GM21390 (cell line): ENCODE results near the gene FH.

Source experiments
- ATAC-seq: cut with Tn5 transposase; IDR thresholded peaks from one replicate; pipeline ENCODE4 v1.9.1; 2021; ENCODE audit not compliant: unreplicated experiment

Gene FH

DNA sequence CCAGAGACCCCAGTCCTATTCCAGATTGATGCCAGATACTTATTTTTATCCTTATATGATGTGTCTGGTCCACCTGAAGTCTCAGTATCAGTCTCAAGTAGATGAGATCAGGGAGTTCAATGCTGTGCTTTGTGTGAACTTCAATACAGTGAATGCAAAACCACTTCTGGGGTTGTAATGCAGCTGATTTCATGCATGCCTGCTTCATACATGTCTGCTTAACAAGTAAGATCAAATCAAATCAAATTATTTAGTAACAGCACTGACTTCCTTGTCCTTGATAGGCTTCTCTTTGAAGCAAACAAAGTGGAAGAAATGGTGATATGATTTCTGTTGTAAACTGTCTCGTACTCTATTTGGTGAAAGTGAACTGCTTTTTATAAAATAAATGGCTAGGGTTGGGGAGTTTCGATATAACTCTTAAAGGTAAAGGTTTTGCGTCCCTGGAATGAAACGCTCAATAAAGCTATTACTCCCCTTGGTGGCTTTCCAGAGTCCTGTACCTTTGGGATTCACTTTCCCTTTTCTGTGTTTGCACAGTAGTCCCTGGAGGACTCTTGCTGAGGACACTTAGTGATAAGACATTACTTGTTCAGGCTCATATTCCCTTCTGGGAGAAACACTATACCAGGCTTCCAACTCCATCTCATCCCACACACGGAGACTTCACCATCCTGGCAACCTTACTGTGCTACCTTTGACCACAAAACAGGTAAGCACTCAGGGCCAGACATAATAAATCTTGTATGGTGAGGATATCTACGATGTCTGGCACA, 59.3 kb downstream of the FH start:
- no peak for ATAC-seq

DNA sequence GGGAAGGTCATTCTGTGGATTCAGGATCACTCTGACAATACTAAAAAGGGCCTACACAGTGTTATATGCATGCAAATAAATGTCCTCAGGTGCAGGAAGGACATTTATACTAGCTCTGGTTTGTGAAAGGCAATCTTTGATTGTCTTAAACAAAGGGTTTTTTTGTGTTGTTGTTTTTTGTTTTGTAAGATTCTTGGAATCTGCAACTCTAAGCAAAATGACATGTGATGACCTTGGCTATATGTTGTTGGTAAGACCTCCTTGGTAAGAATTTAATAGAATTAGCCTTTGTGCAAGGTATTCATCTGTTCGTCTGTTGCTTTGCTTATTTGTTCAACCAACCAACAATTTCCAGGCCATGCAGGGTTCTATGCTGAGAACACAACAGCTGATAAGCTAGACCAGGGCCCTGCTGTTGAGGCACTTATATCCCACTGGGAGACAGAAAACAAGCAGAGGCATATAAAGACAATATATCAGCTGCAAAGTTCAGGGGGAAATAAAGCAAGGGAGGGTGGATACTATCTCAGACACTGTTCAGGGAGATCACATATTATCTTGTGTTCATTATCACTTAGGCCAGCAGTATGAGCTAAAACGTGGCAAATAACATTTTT, 60.3 kb downstream of the FH start:
- no peak for ATAC-seq

DNA sequence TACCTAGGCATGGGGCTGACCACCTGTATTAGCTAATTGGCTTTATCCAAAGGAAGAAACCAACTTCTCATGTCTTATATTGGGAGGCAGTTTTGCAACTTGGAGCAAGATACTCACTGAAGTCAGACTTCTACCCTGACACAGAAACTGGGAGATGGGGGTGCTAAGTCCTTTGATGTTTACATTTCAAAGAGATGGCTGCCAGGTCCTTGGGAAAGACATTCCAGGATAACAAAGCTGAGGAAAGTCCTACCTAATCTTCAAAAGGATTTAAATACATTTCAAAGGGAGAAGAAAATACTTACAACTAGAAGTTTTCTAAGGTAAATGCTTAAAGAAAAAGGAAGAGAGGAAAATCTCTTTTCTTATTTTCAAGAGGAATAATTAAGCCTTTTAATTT, 62.1 kb downstream of the FH start:
- ATAC-seq: no peak

DNA sequence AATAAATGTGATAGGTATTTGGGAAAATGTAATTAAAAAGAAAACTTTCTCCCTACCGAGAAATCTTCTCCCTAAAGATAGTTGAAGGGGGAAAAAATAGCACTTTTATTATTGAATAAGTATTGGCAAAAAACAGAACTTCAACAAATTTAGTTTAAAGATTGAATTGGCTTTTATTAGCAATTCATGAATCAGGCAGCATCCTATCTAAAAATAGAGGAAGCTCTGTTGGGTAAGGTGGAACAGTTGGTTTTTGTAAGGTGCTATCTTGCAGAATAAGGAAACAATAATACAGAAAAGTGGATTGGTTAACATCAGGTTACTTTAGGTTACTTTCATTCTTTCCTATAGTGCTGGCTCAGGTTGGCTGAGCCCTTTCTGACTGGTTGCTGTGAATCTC, 62.8 kb downstream of the FH start:
- no peak for ATAC-seq

DNA sequence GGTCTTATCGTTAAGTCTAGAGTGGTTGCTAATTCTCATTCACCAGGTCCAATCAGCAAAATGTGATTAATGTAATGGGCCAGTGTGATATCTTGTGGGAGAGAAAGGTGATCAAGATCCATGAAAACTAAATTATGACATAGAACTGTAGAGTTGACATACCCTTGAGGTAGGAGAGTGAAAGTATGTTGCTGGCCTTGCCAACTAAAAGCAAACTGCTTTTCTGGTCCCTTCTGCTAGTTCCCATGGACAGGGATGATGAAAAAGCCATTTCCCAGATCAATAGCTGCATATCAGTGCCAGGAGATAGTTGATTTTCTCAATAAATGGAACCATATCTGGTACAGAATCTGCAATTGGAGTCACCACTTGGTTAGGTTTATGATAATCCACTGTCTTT, 65.8 kb downstream of the FH start:
- ATAC-seq: no peak

DNA sequence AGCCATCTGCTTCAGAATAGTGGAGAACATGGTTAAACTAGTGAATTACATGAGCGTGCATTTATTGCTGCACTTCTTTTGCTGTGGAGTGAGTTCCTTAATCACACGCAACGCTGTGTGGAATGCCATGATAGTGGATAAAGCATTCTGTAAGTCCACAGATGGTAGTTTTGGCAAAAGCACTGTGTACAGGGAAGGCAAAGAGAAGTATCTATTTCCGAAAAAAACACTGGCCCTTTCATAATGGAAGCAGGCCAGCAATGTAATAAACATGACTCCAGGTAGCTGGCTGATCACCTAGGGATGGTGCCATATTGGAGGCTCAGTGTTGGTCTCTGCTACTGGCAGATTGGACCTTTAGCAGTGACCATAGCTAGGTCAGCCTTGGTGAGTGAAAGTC, 67.6 kb downstream of the FH start:
- no peak for ATAC-seq
